Measurements from ENCODE around the gene MRE11.

The MRE11 gene

GRCh38 chr11:94472916-94473799, 20.5 kb downstream of the MRE11 start:
- no peak overlapping the region for H3K4me3 ChIP-seq (ENCODE audit: low read length)
- peak; percentile 70 for DNase-seq (ENCODE audit: low read depth)
- TF ChIP-seq CTCF (conservative IDR thresholded peaks at IDR 0.05; ENCODE audit: low read length): no peak

- H3K4me3 ChIP-seq (ENCODE audit: low read length): no peak overlapping the region
- TF ChIP-seq CTCF (conservative IDR thresholded peaks at IDR 0.05; ENCODE audit: low read length): no peak
- no peak for DNase-seq (ENCODE audit: low read depth)
Measured at GRCh38 chr11:94469416-94469815, 24.2 kb downstream of the MRE11 start.

- DNase-seq (ENCODE audit: low read depth): no peak
- TF ChIP-seq CTCF (conservative IDR thresholded peaks at IDR 0.05; ENCODE audit: low read length): no peak
- H3K4me3 ChIP-seq (ENCODE audit: low read length): no peak overlapping the region
Measured at GRCh38 chr11:94459576-94459975, 34.1 kb downstream of the MRE11 start.

GRCh38 chr11:94457118-94458029, 36.3 kb downstream of the MRE11 start:
- DNase-seq (ENCODE audit: low read depth): no peak

GRCh38 chr11:94455861-94456260, 37.8 kb downstream of the MRE11 start:
- no peak overlapping the region for H3K4me3 ChIP-seq (ENCODE audit: low read length)
- no peak for DNase-seq (ENCODE audit: low read depth)
- TF ChIP-seq CTCF (conservative IDR thresholded peaks at IDR 0.05; ENCODE audit: low read length): no peak

More at GRCh38 chr11:94457118-94458029, 36.3 kb downstream of the MRE11 start:
- no peak for TF ChIP-seq CTCF (conservative IDR thresholded peaks at IDR 0.05; ENCODE audit: low read length)
- H3K4me3 ChIP-seq (ENCODE audit: low read length): no peak overlapping the region

- DNase-seq (ENCODE audit: low read depth): no peak
- TF ChIP-seq CTCF (conservative IDR thresholded peaks at IDR 0.05; ENCODE audit: low read length): no peak
- H3K4me3 ChIP-seq (ENCODE audit: low read length): no peak overlapping the region
Measured at GRCh38 chr11:94454301-94454700, 39.3 kb downstream of the MRE11 start.

Measured in AG10803 (cell line).